Lower leg skin (tissue), 3 donors: ENCODE measurements around the gene MORN4.

Source experiments
- POLR2A ChIP-seq, 2 donors: fragments of 450-650 bp; IDR thresholded peaks; one replicate each; pipeline ENCODE4 v1.6.1; 2016 to 2017; ENCODE audit warnings: antibody characterized with exemption in 2 of 2, mild to moderate bottlenecking in 1 of 2, moderate library complexity in 1 of 2
- TF ChIP-seq, protein P1 (sequence below), 3 donors: fragments of 450-650 bp; IDR thresholded peaks; one replicate each; pipeline ENCODE4 v1.5.1; 2016; ENCODE audit warnings: antibody characterized with exemption in 3 of 3, mild to moderate bottlenecking in 3 of 3, moderate library complexity in 2 of 3

DNA sequence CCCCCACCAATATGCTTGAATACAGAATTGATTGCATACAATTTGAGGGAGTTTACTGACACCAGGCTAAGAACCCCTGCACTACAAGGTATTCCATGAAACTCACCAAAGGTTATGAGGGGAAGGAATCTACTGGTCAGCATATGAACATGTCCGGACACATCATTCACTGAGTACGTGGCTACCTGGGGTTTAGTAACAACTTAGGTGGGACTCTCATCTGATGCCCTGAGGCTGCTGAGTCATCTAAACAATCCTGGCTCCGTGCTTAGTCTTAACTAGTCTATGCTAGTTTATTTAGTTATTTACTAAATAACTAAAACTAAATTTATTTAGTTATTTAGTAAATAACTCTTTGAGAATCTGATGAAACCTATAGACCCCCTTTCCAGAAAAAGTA lies 18.5 kb upstream of the MORN4 start:
- TF ChIP-seq POLR2A (IDR thresholded peaks at IDR 0.05): no peak
- TF ChIP-seq, protein P1, sequence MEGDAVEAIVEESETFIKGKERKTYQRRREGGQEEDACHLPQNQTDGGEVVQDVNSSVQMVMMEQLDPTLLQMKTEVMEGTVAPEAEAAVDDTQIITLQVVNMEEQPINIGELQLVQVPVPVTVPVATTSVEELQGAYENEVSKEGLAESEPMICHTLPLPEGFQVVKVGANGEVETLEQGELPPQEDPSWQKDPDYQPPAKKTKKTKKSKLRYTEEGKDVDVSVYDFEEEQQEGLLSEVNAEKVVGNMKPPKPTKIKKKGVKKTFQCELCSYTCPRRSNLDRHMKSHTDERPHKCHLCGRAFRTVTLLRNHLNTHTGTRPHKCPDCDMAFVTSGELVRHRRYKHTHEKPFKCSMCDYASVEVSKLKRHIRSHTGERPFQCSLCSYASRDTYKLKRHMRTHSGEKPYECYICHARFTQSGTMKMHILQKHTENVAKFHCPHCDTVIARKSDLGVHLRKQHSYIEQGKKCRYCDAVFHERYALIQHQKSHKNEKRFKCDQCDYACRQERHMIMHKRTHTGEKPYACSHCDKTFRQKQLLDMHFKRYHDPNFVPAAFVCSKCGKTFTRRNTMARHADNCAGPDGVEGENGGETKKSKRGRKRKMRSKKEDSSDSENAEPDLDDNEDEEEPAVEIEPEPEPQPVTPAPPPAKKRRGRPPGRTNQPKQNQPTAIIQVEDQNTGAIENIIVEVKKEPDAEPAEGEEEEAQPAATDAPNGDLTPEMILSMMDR (IDR thresholded peaks at IDR 0.05): no peak
